GM19395 (cell line): ENCODE results near the gene SMURF1.
"Not testable (repeated sequence)": the region's sequence is repeated elsewhere in the genome, so short reads cannot be mapped to it uniquely, and the experiment has no call there.

Experiments used
- ATAC-seq: cut with Tn5 transposase; IDR thresholded peaks from one replicate; pipeline ENCODE4 v1.9.1; 2021; ENCODE audit warnings: mild to moderate bottlenecking, moderate library complexity; ENCODE audit not compliant: unreplicated experiment

Gene SMURF1

DNA sequence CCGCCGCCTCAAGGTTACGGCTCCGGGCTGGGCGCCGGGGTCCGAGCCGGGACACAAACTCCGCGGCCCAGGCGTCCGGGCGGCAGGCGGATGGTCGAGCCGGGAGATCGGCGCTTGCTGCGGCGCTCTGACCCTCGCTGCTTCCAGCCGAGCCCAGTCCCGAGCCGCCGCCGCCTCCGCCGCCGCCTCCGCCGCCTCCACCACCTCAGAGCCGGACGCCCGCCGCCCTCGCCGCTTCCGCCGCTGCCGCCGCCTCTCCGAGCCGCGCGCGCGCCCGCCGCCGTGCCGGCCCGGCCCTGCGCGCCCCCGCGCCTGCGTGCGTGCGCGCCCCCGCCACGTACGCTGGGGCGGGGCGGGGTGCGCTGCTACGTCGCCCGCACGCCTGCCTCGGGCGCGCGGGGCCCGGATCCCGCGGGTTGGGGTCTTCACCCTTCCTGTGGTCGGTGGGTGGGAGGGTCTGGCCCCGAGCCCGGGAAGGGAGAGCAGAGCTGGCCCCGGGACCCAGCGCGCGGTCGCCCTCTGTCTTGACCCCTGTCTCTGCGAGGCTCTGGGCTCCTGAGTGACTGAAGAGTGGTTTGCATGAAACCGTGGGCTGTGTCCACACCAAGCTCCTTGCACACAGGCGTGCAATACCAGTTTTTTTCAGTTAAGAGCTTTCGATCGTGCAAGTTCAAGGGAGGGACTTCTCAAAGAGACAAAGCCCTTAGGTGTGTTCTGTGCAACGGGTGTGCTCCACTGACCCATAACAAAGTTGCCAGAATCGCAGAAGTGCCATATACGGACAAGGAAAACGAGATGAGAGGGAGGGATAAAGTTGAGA is at the start of gene SMURF1:
TSS of gene SMURF1 (minus strand) at position 256 of the 820 bp plus-strand sequence. CDS start 328 bp downstream, outside the sequence.
- peak; percentile 71 for ATAC-seq

DNA sequence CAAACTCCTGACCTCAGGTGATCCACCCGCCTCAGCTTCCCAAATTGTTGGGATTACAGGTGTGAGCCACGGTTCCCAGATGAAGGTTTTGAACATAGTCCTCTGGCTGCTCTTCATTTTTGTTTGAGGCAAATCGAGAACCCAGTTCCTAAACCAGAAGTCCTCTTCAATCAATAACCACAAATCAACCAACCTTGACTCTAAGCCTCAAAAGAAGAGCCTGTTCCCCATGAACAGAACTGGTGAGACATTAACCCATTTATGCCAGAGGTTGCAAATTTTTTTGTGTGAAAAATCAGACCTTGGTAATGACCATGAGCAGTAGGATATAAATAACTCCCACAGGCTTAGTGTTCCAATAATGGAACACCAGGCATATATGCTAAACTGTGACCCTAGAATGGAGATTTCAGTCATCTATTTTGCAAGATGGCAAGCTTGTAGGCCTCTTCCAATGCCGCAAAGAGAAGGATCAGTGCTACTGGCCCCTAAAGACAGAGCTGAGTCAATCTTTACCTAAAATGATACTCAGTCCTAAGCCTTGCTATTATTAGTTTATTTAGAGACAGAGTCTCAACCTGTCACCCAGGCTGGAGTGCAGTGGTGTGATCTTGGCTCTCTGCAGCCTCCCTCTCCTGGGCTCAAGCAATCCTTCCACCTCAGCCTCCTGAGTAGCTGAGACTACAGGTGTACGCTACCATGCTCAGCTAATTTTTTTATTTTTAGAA is 48.1 kb upstream of the SMURF1 start:
- ATAC-seq = peak; percentile 64

DNA sequence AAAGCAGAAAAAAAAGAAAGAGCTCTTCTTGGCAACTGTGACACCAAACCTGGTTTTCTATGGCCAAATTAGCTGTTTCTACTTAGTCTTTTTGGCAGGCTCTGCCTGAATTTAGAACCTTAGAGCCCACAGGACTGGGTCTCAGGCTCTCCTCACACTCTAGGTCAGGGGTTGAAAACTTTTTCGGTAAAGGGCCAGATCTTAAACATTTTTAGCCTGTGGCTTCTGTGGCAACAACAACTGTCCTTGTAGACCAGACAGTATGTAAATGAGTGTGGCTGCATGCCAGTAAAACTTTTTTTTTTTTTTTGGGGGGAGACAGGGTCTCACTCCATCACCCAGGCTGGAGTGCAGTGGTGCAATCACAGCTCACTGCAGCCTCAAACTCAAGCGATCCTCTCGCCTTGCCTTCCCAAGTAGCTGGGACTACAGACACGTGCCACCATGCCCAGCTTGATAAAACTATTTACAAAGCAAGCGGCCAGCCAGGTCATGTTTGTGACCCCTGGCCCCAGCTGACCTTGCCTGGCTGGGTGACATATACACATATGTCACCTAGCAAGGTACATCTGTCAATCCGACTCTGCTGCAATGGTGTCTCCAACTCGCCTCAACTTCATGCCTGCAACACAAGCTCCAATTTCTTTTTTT is 46.6 kb upstream of the SMURF1 start:
- no peak for ATAC-seq

DNA sequence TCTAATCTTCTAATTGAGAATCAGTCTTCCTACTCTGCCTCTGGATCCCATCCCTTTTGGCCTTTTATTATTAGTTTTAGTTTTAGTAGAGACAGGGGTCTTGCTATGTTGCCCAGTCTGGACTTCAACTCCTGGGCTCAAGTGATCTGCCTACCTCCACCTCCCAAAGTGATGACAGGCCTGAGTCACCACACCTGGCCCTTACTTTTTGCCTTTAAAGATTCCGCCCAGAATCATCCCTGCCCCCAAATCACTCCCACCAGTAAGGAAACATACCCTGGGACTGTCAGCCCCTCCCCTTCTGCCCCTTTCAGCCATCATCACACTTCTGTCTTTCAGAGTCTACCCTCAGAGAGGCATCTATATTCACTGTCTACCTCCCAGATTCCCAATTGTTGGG is 45.3 kb upstream of the SMURF1 start:
- ATAC-seq = no peak

DNA sequence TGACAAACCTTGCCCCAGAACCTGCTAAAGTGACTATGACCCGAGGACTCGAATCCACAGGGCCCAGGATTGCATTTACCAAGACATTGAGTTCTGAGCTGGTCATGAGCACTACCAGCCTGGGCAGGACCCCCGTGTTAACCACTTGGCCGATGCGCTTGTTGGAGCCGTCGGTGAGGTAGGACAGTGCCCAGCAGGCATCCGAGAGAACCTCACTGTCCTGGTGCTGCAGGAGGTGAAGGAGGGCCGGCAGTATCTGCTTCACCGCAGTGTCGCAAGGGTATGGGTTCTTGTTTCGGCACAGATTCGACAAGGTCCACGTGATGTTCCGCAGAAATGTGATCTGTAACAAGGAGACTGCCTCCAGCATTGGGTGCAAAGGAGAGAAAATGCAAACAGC is 44.3 kb upstream of the SMURF1 start:
- ATAC-seq = no peak

DNA sequence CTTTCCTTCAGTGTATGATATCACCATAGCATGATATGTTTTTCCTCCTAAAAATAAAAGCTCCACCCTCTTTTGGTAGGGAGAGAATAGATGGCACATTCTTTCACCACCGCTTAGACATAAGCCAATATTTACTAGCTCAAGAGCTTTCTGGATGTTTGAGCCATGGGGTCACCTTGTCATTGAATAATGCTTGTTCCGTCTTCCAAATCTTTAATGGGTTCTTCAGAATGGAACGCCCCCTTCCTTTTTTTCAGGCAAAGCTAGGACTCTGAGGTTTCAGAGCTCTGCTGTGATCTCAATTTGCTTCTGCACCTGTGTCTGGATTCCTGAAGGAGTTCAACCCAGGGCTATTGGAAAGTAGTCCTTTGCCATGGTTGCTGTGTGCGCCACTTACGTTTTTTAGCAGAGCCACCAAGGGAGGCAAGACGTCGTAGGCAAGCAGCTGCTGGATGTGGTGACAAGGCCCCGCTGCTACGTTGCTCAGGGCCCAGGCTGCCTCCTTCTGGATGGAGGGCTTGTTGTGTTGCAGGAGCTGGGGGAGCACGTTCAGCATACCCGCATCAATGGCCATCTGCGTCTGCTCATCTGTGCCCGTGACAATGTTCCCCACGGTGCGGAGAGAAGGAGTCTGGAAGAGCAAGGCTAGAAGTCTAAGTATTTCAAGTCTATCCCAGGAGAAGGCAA is 40.8 kb upstream of the SMURF1 start:
- no peak for ATAC-seq

DNA sequence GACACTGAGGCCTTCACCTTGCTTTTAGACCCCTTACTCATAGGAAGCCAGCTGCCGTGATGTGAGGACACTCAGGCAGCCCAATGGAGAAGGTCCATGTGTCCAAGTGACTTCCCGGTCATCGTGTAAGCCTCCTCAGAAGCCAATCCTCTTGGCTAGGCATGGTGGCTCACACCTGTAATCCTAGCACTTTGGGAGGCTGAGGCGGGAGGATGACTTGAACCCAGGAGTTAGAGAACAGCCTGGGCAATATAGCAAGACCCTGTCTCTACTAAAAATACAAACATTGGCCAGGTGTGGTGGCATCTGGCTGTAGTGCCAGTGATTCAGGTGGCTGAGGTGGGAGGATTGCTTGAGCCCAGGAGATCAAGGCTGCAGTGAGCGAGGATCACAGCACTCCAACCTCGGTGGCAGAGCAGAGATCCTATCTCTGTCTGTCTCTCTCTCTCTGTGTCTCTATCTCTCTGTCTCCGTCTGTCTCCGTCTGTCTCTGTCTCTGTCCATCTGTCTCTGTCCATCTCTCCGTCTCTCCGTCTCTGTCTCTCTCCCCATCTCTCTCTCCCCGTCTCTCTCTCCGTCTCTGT is 36.3 kb upstream of the SMURF1 start:
- ATAC-seq = no peak

DNA sequence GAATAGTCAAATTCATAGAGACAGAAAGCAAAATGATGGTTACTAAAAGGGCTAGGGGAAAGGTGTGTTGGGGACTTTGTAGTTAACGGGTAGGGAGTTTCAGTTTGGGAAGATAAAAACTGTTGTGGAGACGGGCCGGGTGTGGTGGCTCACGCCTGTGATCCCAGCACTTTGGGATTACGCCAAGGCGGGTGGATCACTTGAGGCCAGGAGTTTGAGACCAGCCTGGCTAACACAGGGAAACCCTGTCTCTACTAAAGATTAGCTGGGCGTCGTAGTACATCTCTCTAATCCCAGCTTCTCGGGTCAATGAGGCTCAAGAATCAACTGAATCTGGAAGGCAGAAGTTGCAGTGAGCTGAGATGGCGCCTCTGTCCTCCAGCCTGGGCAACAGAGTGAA is 33.3 kb upstream of the SMURF1 start:
- ATAC-seq = no peak

DNA sequence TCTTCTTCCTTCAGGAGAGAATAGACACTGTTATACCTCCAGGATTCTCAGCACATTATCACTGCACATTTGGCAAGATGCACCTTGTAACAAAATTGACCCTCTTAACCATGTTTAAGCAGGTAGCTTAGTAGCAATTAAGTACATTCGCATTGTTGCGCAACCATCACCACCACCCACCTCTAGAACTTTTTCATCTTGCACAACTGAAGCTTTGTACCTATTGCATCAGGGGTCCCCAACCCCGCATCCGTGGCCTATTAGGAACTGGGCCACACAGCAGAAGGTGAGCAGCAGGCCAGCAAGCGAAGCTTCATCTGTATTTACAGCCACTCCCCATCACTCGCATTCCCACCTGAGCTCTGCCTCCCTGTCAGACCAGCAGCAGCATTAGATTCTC is 29.9 kb upstream of the SMURF1 start:
- no peak for ATAC-seq

DNA sequence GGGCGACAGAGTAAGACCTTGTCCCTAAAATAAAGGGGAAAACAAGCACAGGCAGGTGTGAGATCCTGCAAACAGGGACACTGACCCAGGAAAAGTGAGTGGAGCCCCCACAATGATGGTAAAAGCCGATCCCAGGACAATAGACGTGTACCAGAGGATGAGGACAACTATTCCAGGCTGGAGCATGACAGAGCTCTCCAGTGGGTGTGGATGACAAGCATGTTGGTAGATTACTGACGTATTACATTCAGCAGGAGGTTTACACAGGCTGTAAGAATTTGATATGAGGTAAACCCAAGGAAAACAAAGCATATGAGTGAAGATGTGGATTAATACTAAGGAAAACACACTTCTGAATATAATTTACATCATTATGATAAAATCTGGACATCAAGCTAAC is 27.8 kb upstream of the SMURF1 start:
- ATAC-seq = no peak

DNA sequence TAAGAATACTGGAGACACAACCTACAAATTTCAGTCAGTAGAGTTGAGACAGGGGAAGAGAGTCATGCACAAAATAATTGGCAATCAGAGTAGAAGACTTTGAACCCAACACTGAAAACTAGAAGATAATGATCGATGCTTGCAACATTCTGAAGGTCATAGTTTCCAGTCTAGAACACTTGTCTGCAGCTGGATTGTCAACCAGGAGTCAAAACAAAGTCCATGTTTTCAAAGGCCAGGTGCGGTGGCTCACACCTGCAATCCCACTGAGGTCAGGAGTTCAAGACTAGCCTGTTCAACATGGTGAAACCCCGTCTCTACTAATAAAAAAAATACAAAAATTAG is 26.8 kb upstream of the SMURF1 start:
- no peak for ATAC-seq

DNA sequence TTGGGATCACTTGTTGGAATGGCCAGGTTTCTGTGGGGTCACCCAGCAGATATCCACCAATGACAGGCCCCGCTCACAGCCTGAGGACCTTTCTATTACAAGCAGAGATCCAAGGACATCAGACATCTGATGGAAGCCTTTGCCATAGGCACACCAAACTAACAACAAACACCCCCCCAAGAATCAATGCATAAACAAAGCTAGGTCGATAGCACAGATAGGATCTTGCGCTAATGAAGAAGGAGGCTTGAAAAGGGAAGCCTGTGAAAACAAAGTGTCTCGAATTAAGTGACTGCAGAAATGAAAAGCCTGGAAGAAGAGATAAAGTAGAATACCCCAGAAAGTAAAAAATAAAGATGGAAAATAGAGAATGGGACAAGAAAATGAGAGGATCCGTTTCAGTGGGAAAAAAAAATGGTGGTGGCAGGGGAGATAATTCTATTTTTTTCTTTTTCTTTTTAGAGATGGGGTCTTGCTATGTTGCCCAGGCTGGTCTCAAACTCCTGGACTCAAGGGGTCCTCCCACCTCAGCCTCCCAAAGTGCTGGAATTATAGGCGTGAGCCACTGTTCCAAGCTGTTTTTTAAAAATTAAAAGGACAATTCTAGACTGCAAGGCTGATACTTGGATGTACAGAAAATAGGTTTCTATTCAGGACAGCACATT is 26.3 kb upstream of the SMURF1 start:
- no peak for ATAC-seq

DNA sequence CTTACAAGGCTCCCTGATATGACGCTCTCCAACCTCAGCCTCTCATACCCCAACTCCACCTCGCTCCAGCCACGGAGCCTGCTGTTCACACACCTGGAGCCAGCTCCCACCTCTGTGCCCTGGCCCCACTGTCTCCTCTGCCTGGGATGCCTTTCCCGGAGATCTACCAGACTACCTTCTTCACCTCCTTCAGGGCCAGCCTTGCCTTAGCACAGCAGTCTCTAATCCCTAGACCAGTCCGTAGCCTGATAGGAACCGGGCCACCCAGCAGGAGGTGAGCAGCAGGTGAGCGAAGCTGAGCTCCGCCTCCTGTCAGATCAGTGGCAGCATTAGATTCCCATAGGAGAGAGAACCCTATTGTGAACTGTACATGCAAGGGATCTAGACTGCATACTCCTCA is 23.2 kb upstream of the SMURF1 start:
- ATAC-seq = no peak

DNA sequence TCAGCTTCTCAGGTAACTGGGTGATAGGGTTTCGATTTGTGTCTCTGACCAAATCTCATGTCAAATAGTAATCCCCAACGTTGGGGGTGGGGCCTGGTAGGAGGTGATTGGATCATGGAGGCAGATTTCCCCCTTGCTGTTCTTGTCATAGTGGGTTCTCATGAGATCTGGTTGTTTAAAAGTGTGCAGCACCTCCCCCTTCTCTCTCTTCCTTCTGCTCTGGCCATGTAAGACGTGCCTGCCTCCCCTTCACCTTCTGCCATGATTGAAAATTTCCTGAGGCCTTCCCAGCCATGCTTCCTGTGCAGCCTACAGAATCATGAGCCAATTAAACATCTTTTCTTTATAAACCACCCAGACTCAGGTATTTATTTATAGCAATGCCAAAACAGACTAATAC is 21.9 kb upstream of the SMURF1 start:
- no peak for ATAC-seq

DNA sequence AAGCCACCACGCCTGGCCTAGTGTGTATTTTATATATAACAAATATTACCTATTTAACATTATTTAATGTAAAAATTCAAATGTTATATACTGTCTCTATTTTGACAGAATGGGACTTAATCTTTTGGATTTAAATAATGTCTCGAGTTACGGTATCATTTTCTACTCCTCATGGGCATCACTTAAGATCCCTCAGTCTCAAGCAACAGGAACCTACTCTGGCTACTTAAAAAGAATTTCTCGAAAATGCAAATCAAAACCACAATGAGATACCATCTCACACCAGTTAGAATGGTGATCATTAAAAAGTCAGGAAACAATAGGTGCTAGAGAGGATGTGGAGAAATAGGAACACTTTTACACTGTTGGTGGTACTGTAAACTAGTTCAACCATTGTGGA is 19.8 kb upstream of the SMURF1 start:
- not testable (repeated sequence) for ATAC-seq

DNA sequence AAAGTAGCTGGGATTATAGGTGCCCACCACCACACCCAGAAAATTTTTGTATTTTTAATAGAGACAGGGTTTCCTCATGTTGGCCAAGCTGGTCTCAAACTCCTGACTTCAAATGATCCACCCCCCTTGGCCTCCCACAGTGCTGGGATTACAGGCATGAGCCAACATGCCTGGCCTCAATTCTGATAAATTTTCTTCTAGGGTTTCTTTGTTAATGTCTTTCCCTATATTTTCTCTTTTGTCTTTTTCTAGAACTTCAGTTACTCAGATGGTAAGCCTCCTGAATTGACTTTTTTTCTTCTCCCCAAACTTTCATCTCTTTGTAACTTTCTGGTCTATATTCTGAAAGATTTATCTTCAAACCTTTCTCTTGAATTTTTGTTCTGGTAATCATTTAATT is 12.7 kb upstream of the SMURF1 start:
- no peak for ATAC-seq

DNA sequence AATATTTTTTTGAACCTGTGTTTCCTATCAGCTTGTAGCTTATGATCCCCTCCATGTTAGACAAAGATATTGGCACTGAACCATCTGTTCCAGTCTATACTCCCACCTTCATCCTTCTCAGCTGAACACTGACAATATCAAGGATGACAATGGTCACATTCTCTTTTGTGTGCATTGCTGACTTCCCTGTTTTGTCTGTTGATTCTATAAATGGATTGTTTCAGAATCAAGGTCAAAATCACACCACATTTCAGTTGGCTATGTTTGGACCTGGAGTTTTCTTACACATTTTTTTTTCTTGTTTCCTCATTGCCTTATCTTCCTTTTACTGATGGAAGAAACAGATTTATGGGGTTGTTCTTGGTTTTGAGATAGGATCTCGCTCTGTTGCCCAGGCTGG is 11.3 kb upstream of the SMURF1 start:
- ATAC-seq = no peak

DNA sequence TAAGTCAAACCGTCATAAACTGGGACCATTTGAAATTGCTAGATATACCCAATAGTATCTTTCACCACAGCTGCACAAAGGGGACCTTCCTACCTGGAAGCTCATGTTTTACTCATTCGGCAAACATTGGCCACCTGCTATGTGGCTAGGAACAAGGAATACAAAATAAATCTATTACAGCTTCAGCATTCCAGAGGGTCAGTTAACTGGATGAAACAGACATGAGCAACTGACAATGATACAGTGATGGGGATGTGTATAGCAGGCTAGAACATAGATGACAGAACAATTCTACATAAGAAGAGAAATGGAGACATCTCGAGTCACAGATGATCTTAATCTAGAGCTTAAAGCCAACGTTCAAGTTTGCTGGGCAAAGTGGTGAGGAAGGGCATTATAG is 3.1 kb upstream of the SMURF1 start:
- no peak for ATAC-seq

DNA sequence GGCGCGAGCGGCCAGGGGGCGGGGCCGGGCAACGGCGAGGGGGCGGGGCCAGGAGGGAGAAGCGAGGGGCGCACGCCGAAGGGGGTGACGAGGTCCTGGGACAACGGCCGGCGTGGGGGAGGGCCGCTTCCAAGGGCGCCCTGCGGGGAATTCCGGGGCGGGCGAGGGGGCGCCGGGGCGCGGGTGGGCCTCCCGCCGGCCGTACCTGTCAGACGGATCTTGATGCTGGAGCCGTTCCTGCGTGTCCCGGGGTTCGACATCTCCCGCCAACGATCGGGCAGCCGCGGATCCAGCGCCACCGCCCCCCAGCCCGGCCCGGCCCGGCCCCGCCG is 421 bp downstream of the SMURF1 start:
- ATAC-seq = peak; percentile 37

DNA sequence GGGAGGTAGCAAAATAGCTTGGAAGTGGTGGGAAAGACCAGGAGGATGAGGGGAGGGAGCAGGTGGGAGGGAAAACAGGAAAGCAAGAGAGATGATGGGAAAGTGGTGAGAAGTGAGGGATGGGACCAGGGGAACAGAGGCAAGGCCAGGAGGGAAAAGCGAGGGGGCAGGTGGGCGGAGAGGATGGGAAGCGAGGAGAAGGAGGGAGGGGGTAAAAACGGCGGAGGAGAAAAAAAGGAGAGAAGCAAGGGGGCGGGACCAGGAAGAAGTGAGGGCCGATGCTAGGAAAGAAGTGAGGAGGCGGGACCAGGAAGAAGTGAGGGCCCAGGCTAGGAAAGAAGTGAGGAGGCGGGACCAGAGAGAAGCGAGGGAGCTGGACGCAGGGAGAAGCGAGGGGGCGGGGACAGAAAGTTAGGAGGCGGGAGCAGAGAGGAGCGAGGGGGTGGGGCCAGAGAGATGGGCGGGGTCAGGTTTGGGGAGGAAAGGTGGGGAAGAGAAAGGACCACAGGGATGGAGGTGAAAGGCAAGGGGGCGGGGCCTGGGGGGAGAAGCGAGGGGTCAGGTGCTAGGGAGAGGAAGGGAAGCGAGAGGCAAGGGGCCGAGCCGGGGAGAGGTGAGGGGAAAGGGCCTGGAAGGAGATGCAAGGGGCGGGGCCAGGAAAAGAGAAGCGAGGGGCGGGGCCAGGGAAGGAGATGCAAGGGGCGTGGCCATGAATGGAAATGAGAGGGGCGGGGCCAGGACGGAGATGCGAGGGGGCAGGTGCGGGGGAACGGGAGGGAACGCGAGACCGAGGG is 984 bp downstream of the SMURF1 start:
- peak; percentile 6 for ATAC-seq
